Epithelial cell of proximal tubule (primary cell): ENCODE measurements around the gene YY1AP1. TPM values are rescaled to one million over a fixed set of nuclear protein-coding genes. Genes with fewer than 3 reads are reported as not detected.
A peak's percentile ranks its signal among the peaks of the same experiment; 100 is the strongest.
"Not testable (repeated sequence)": the region's sequence is repeated elsewhere in the genome, so short reads cannot be mapped to it uniquely, and the experiment has no call there.

ENCODE experiments used
- DNase-seq: peaks from one replicate; pipeline ENCODE4 v3.0.0-alpha.2; 2011; ENCODE audit warnings: low read depth
- H3K4me3 ChIP-seq: 2 replicates; pipeline ENCODE4 v1.5.1; 2011; ENCODE audit warnings: low read depth, mild to moderate bottlenecking, low read length
- CTCF ChIP-seq: conservative IDR thresholded peaks from 2 replicates; pipeline ENCODE4 v1.5.1; 2012; ENCODE audit warnings: low read depth, mild to moderate bottlenecking, low read length
- total RNA-seq: library from RNA; depleted of rRNA; stranded (reverse); fragments of >200 nt; gene quantifications from 2 replicates; pipeline ENCODE4 v1.2.3, GENCODE V29; 2015

The YY1AP1 gene
- total RNA-seq, 1 donor from 2014 or later: 30.5 TPM

GRCh38 chr1:155691992-155692528 is 3.5 kb upstream of the YY1AP1 start:
- no peak overlapping the region for H3K4me3 ChIP-seq
- no peak for DNase-seq
- TF ChIP-seq CTCF: no peak

- peak within 1 kb of the TSS; percentile 95 for H3K4me3 ChIP-seq
- DNase-seq: not testable (repeated sequence)
Observed at GRCh38 chr1:155689081-155689607, 570 bp upstream of the YY1AP1 start, which contains the start of gene DAP3. Gene DAP3 (plus strand): TSS chr1:155689091. CDS start chr1:155709780, 20,689 bp downstream.

GRCh38 chr1:155687705-155688323 is 760 bp downstream of the YY1AP1 start:
- DNase-seq: not testable (repeated sequence)
- peak overlapping the region; percentile 95 for H3K4me3 ChIP-seq

- TF ChIP-seq CTCF: no peak
- DNase-seq: no peak
Observed at GRCh38 chr1:155681776-155682175, 6.8 kb downstream of the YY1AP1 start.

GRCh38 chr1:155680531-155680930 is 8.0 kb downstream of the YY1AP1 start:
- no peak overlapping the region for H3K4me3 ChIP-seq
- no peak for TF ChIP-seq CTCF
- DNase-seq: no peak

More at GRCh38 chr1:155681776-155682175, 6.8 kb downstream of the YY1AP1 start:
- no peak overlapping the region for H3K4me3 ChIP-seq

- H3K4me3 ChIP-seq, DNase-seq: not testable (repeated sequence)
Observed at GRCh38 chr1:155678992-155679391, 9.6 kb downstream of the YY1AP1 start.

- H3K4me3 ChIP-seq: no peak overlapping the region
- no peak for TF ChIP-seq CTCF
- DNase-seq: no peak
Observed at GRCh38 chr1:155678027-155678426, 10.5 kb downstream of the YY1AP1 start.

GRCh38 chr1:155673003-155673402 is 15.6 kb downstream of the YY1AP1 start:
- no peak overlapping the region for H3K4me3 ChIP-seq
- no peak for TF ChIP-seq CTCF
- DNase-seq: no peak
